Measurements from ENCODE around the gene WDR82.
A peak's percentile ranks its signal among the peaks of the same experiment; 100 is the strongest.

Gene WDR82

GRCh38 chr3:52323526-52324295 is 45.3 kb upstream of the WDR82 start:
- H3K27ac Mint-ChIP-seq: peak overlapping the region in 1 of 3 experiments; percentile 86
- H3K4me3 Mint-ChIP-seq: no peak overlapping the region
- H3K9me3 Mint-ChIP-seq: no peaks in the 10 kb centered on the region
- no peaks in the 10 kb centered on the region for H3K4me1 Mint-ChIP-seq
- H3K27me3 Mint-ChIP-seq (ENCODE audit: low read depth): no peaks in the 10 kb centered on the region
- TF ChIP-seq, protein P1, sequence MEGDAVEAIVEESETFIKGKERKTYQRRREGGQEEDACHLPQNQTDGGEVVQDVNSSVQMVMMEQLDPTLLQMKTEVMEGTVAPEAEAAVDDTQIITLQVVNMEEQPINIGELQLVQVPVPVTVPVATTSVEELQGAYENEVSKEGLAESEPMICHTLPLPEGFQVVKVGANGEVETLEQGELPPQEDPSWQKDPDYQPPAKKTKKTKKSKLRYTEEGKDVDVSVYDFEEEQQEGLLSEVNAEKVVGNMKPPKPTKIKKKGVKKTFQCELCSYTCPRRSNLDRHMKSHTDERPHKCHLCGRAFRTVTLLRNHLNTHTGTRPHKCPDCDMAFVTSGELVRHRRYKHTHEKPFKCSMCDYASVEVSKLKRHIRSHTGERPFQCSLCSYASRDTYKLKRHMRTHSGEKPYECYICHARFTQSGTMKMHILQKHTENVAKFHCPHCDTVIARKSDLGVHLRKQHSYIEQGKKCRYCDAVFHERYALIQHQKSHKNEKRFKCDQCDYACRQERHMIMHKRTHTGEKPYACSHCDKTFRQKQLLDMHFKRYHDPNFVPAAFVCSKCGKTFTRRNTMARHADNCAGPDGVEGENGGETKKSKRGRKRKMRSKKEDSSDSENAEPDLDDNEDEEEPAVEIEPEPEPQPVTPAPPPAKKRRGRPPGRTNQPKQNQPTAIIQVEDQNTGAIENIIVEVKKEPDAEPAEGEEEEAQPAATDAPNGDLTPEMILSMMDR (IDR thresholded peaks at IDR 0.05; ENCODE audit: unreplicated experiment in 3 of 3): no peak
- H3K36me3 Mint-ChIP-seq (ENCODE audit: low read depth): no peaks in the 10 kb centered on the region

- no peaks in the 10 kb centered on the region for H3K9me3 Mint-ChIP-seq
- H3K27me3 Mint-ChIP-seq (ENCODE audit: low read depth): peaks cover 9% of the 10 kb centered on the region
- H3K36me3 Mint-ChIP-seq (ENCODE audit: low read depth): no peaks in the 10 kb centered on the region
- TF ChIP-seq, protein P1 (IDR thresholded peaks at IDR 0.05; ENCODE audit: unreplicated experiment in 3 of 3): no peak
- no peak overlapping the region for H3K4me3 Mint-ChIP-seq
- H3K4me1 Mint-ChIP-seq: peaks cover 9% of the 10 kb centered on the region
- H3K27ac Mint-ChIP-seq: no peak overlapping the region
Measured at GRCh38 chr3:52322466-52322865, 44.0 kb upstream of the WDR82 start.

- no peak overlapping the region for H3K4me3 Mint-ChIP-seq
- peaks cover 13% of the 10 kb centered on the region for H3K27me3 Mint-ChIP-seq (ENCODE audit: low read depth)
- H3K27ac Mint-ChIP-seq: no peak overlapping the region
- TF ChIP-seq, protein P1 (IDR thresholded peaks at IDR 0.05; ENCODE audit: unreplicated experiment in 3 of 3): no peak
- H3K36me3 Mint-ChIP-seq (ENCODE audit: low read depth): no peaks in the 10 kb centered on the region
- H3K9me3 Mint-ChIP-seq: no peaks in the 10 kb centered on the region
- H3K4me1 Mint-ChIP-seq: peaks cover 15% of the 10 kb centered on the region
Measured at GRCh38 chr3:52321481-52321880, 43.0 kb upstream of the WDR82 start.

DNA sequence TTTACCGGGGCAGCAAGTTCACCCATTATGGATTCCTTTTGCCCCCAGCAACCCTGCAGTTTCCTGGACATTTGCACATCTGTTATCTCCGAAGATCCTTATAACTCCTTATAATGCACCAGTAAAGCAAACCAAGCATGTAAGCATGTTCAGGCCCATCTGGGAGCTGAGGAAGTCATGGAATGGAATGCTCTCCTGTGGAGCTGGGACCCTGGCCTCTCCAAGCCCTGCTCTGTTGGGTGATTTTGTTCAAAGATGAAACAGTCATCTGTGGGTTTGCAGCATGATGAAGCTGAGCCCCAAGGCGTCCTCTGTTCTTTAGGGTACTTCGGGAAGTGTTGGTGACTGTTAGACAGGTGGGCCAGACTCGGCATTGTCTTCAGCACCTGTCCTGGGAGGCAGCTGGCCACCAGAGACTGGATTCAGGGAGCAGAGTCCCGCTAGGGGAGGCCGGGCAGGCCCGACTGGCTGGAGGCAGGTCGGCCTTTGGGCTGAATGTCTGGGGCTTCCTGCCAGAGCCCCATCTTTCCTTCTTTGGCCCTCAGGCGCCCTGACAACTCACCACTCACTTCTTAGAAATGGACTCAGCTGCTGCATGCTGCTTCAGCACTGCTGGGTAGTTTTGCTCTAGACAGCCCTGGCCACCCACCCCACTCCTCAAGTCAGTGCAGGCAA is 41.6 kb upstream of the WDR82 start:
- H3K4me3 Mint-ChIP-seq: no peak overlapping the region
- H3K4me1 Mint-ChIP-seq: peaks cover 15% of the 10 kb centered on the region
- TF ChIP-seq, protein P1 (IDR thresholded peaks at IDR 0.05; ENCODE audit: unreplicated experiment in 3 of 3): no peak
- H3K9me3 Mint-ChIP-seq: no peaks in the 10 kb centered on the region
- H3K36me3 Mint-ChIP-seq (ENCODE audit: low read depth): no peaks in the 10 kb centered on the region
- H3K27ac Mint-ChIP-seq: no peak overlapping the region
- H3K27me3 Mint-ChIP-seq (ENCODE audit: low read depth): peaks cover 14% of the 10 kb centered on the region

DNA sequence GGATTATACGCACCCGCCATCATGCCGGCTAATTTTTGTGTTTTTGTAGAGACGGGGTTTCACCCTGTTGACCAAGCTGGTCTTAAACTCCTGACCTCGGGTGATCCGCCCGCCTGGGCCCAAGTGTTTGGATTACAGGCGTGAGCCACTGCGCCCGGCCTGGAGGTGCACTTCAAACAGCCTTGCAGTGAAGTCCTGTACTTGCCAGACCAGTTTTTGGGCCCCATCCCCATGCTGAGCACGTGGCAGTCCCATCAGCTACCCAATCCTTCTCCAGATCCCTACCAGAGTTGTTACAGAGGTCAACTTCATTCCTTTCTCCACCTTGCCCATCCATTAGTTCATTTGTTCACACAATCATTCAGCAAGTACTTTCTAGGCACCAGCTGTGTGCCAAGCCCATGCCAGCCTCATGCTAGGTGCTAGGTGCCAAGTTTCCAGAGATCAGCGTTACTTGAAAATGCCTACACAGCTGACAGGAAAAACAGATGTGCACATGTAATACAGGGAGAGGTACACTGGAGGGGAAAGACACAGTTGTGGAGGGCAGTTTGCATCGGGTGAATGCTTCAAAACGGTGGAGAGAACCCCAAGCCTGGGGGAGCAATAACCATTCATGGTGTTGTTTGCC is 39.9 kb upstream of the WDR82 start:
- peaks cover 14% of the 10 kb centered on the region for H3K27me3 Mint-ChIP-seq (ENCODE audit: low read depth)
- no peaks in the 10 kb centered on the region for H3K9me3 Mint-ChIP-seq
- H3K4me3 Mint-ChIP-seq: peak overlapping the region; percentile 26 to 35 (median 28)
- TF ChIP-seq, protein P1 (IDR thresholded peaks at IDR 0.05; ENCODE audit: unreplicated experiment in 3 of 3): no peak
- peaks cover 3% of the 10 kb centered on the region for H3K36me3 Mint-ChIP-seq (ENCODE audit: low read depth)
- H3K4me1 Mint-ChIP-seq: peaks cover 15% of the 10 kb centered on the region
- no peak overlapping the region for H3K27ac Mint-ChIP-seq

Measured in nephron (organoid).